CD4-positive, alpha-beta memory T cell (primary cell): ENCODE data around the gene CENPM. TPM values are rescaled to one million over a fixed set of nuclear protein-coding genes. Genes with fewer than 3 reads are reported as not detected.

Experiments
- CTCF ChIA-PET: fragments of 350-600 bp; sonication (Branson Sonifier 250); formaldehyde crosslinking; loops from one replicate; lab custom pipeline; 2021; ENCODE audit warnings: inconsistent platforms; ENCODE audit not compliant: partially characterized antibody; lab: Charles Lee
- POLR2A ChIA-PET: fragments of 350-600 bp; sonication (Branson Sonifier 250); formaldehyde crosslinking; loops from one replicate; lab custom pipeline; 2021; ENCODE audit not compliant: partially characterized antibody; lab: Charles Lee
- DNase-seq, 5 donors: peaks; one replicate each; pipeline versions ENCODE4 v3.0.0 to v3.0.0-alpha.2; 2020 to 2022; ENCODE audit warnings: mixed read lengths in 1 of 5
- H3K27ac ChIP-seq: one replicate; pipeline ENCODE4 v1.7.0; 2013; ENCODE audit warnings: low read depth, low read length
- H3K27me3 ChIP-seq: 2 replicates; pipeline ENCODE4 v1.7.0; 2013; ENCODE audit warnings: mild to moderate bottlenecking, low read length, moderate library complexity; ENCODE audit not compliant: insufficient read depth
- H3K36me3 ChIP-seq: 2 replicates; pipeline ENCODE4 v1.7.0; 2013; ENCODE audit warnings: mild to moderate bottlenecking, low read length, moderate library complexity; ENCODE audit not compliant: insufficient read depth
- H3K4me1 ChIP-seq: 2 replicates; pipeline ENCODE4 v1.7.0; 2013; ENCODE audit warnings: mild to moderate bottlenecking, low read length, moderate library complexity; ENCODE audit not compliant: insufficient read depth
- H3K4me3 ChIP-seq, 2 donors: one replicate each; pipeline ENCODE4 v1.7.0; 2013; ENCODE audit warnings: low read length in 2 of 2, mild to moderate bottlenecking in 1 of 2
- H3K9me3 ChIP-seq, 2 donors: one replicate each; pipeline ENCODE4 v1.7.0; 2013; ENCODE audit warnings: low read length in 2 of 2, control low read depth in 1 of 2; ENCODE audit not compliant: control insufficient read depth in 1 of 2
- H3K27ac Mint-ChIP-seq, 7 donors: one replicate each; pipeline ENCODE4 v1.8.0; 2020 to 2021; ENCODE audit warnings: mixed read lengths in 7 of 7, mild to moderate bottlenecking in 6 of 7, inconsistent platforms in 3 of 7, moderate library complexity in 3 of 7
- H3K27me3 Mint-ChIP-seq, 2 donors: one replicate each; pipeline ENCODE4 v1.8.0; 2020 to 2021; ENCODE audit warnings: mixed read lengths in 2 of 2
- H3K36me3 Mint-ChIP-seq, 2 donors: one replicate each; pipeline ENCODE4 v1.8.0; 2020 to 2021; ENCODE audit warnings: mixed read lengths in 2 of 2, inconsistent platforms in 1 of 2, mild to moderate bottlenecking in 1 of 2
- H3K4me1 Mint-ChIP-seq, 4 donors: one replicate each; pipeline ENCODE4 v1.8.0; 2020 to 2021; ENCODE audit warnings: mixed read lengths in 4 of 4, mild to moderate bottlenecking in 1 of 4
- H3K4me3 Mint-ChIP-seq, 8 donors: one replicate each; pipeline ENCODE4 v1.8.0; 2020 to 2021; ENCODE audit warnings: mixed read lengths in 8 of 8, mild to moderate bottlenecking in 7 of 8, moderate library complexity in 6 of 8, inconsistent platforms in 3 of 8
- H3K9me3 Mint-ChIP-seq, 8 donors: one replicate each; pipeline ENCODE4 v1.8.0; 2020 to 2021; ENCODE audit warnings: mixed read lengths in 8 of 8, mild to moderate bottlenecking in 5 of 8, inconsistent platforms in 3 of 8, moderate library complexity in 1 of 8
- intact Hi-C: fragments of 100-400 bp; cut with micrococcal nuclease; formaldehyde crosslinking; loops from one replicate; pipeline ENCODE4 v1.15.1; 2023
- polyA plus RNA-seq, 2 donors: library from polyadenylated mRNA; unstranded; fragments of 300-500 nt; fragmentation: Illumina TruSeq; gene quantifications; one replicate each; pipeline ENCODE4 v1.2.3, GENCODE V29; 2021
- total RNA-seq, 2 experiments: library from RNA; stranded (reverse); gene quantifications; one replicate each; pipeline ENCODE4 v1.2.3, GENCODE V29; 2021

The CENPM gene
- total and polyA plus RNA-seq, 4 experiments from 2014 or later, result 7.6 to 19.2 (median 13.1) TPM

GRCh38 chr22:41927813-41928212 is 19.1 kb downstream of the CENPM start:
- H3K9me3 Mint-ChIP-seq, result peaks cover 0 to 3% (median 0%) of the 10 kb centered on the region in 8 donors
- no peak for DNase-seq
- H3K27me3 ChIP-seq, result no peaks in the 10 kb centered on the region
- H3K36me3 ChIP-seq, result no peaks in the 10 kb centered on the region
- H3K9me3 ChIP-seq, result no peaks in the 10 kb centered on the region
- POLR2A ChIA-PET, result interaction anchor here (0.7 to 8.0 kb wide), 4 partner anchors 11 to 147 kb away, joined by 3 to 223 read pairs (median 26); partner anchors contain the start of gene SREBF2
- H3K4me3 Mint-ChIP-seq, result peak overlapping the region in 7 of 8 donors; percentile 33 to 80 (median 69)
- intact Hi-C loops, result loop anchor here (5.0 kb wide), 1 partner anchor 66 kb away; no protein-coding TSS in a partner anchor
- H3K27ac Mint-ChIP-seq, result peak overlapping the region in 2 of 7 donors; percentile 42 to 85
- H3K27me3 Mint-ChIP-seq, result no peaks in the 10 kb centered on the region
- no peak overlapping the region for H3K4me3 ChIP-seq
- H3K4me1 Mint-ChIP-seq, result peaks cover 3 to 25% (median 10%) of the 10 kb centered on the region in 4 donors
- H3K36me3 Mint-ChIP-seq, result no peaks in the 10 kb centered on the region
- H3K4me1 ChIP-seq, result peaks cover 15% of the 10 kb centered on the region
- CTCF ChIA-PET, result interaction anchor here (1.3 to 6.7 kb wide), 3 partner anchors 10 to 230 kb away, joined by 3 to 115 read pairs (median 22); partner anchors contain the start of gene MEI1
- no peak overlapping the region for H3K27ac ChIP-seq

- Mint-ChIP-seq H3K27ac (peak overlapping the region; percentile 57 to 83 (median 71)), H3K9me3 (peaks cover 0 to 3% (median 0%) of the 10 kb centered on the region in 8 donors), H3K27me3 (no peaks in the 10 kb centered on the region), H3K4me1 (peaks cover 3 to 25% (median 9%) of the 10 kb centered on the region in 4 donors), H3K4me3 (peak overlapping the region; percentile 73 to 87 (median 82)), H3K36me3 (no peaks in the 10 kb centered on the region)
- ChIA-PET POLR2A (interaction anchor here (0.7 to 8.0 kb wide), 17 partner anchors 9 to 518 kb away, joined by 3 to 223 read pairs (median 6); partner anchors contain the start of genes CCDC134, CENPM, SHISA8 and SMDT1), CTCF (interaction anchor here (0.6 to 6.7 kb wide), 23 partner anchors 9 to 259 kb away, joined by 3 to 115 read pairs (median 4); partner anchors contain the start of genes CCDC134, CENPM and MEI1)
- Histone ChIP-seq H3K36me3 (no peaks in the 10 kb centered on the region), H3K27me3 (no peaks in the 10 kb centered on the region), H3K9me3 (no peaks in the 10 kb centered on the region), H3K4me3 (peak overlapping the region in 1 of 2 donors; percentile 43), H3K27ac (no peak overlapping the region), H3K4me1 (peaks cover 15% of the 10 kb centered on the region)
- intact Hi-C loops, result loop anchor here (1.0 to 5.0 kb wide), 2 partner anchors 14 to 64 kb away; no protein-coding TSS in a partner anchor
- DNase-seq, result peak; percentile 73 to 82 (median 77)
These were observed 21.0 kb downstream of the CENPM start for GRCh38 chr22:41925783-41926460.

GRCh38 chr22:41923595-41924276 is 23.2 kb downstream of the CENPM start:
- H3K27ac Mint-ChIP-seq, result no peak overlapping the region
- ChIA-PET CTCF (interaction anchor here (4.9 to 6.7 kb wide), 2 partner anchors 14 to 226 kb away, joined by 22 to 115 read pairs; partner anchors contain the start of gene MEI1), POLR2A (interaction anchor here (8.0 kb wide), 1 partner anchor 15 kb away, joined by 223 read pairs; no protein-coding TSS in a partner anchor)
- Histone ChIP-seq H3K27ac (no peak overlapping the region), H3K36me3 (no peaks in the 10 kb centered on the region), H3K9me3 (no peaks in the 10 kb centered on the region), H3K4me1 (peaks cover 27% of the 10 kb centered on the region), H3K4me3 (no peak overlapping the region), H3K27me3 (no peaks in the 10 kb centered on the region)
- no peak overlapping the region for H3K4me3 Mint-ChIP-seq
- no peaks in the 10 kb centered on the region for H3K36me3 Mint-ChIP-seq
- peaks cover 0 to 3% (median 0%) of the 10 kb centered on the region in 8 donors for H3K9me3 Mint-ChIP-seq
- intact Hi-C loops, result no loop called here
- DNase-seq, result no peak
- H3K4me1 Mint-ChIP-seq, result peaks cover 4 to 32% (median 14%) of the 10 kb centered on the region in 4 donors
- H3K27me3 Mint-ChIP-seq, result no peaks in the 10 kb centered on the region

GRCh38 chr22:41922940-41923594 is 23.9 kb downstream of the CENPM start:
- no peak for DNase-seq
- Mint-ChIP-seq H3K36me3 (no peaks in the 10 kb centered on the region), H3K4me1 (peaks cover 7 to 32% (median 17%) of the 10 kb centered on the region in 4 donors), H3K27me3 (no peaks in the 10 kb centered on the region), H3K9me3 (peaks cover 0 to 3% (median 0%) of the 10 kb centered on the region in 8 donors), H3K27ac (peak overlapping the region in 1 of 7 donors; percentile 30), H3K4me3 (peak overlapping the region in 1 of 8 donors; percentile 52)
- Histone ChIP-seq H3K4me1 (peaks cover 27% of the 10 kb centered on the region), H3K27me3 (no peaks in the 10 kb centered on the region), H3K27ac (no peak overlapping the region), H3K9me3 (no peaks in the 10 kb centered on the region), H3K4me3 (no peak overlapping the region), H3K36me3 (no peaks in the 10 kb centered on the region)
- intact Hi-C loops, result no loop called here
- POLR2A ChIA-PET, result interaction anchor here (8.0 kb wide), 1 partner anchor 16 kb away, joined by 223 read pairs; no protein-coding TSS in a partner anchor
- CTCF ChIA-PET, result interaction anchor here (4.9 to 6.7 kb wide), 2 partner anchors 15 to 225 kb away, joined by 22 to 115 read pairs; partner anchors contain the start of gene MEI1

GRCh38 chr22:41922328-41922727 is 24.6 kb downstream of the CENPM start:
- H3K27ac Mint-ChIP-seq, result peak overlapping the region in 2 of 7 donors; percentile 18 to 30
- intact Hi-C loops, result no loop called here
- no peak overlapping the region for H3K27ac ChIP-seq
- H3K27me3 Mint-ChIP-seq, result no peaks in the 10 kb centered on the region
- H3K4me1 Mint-ChIP-seq, result peaks cover 5 to 27% (median 18%) of the 10 kb centered on the region in 4 donors
- H3K36me3 Mint-ChIP-seq, result no peaks in the 10 kb centered on the region
- peaks cover 26% of the 10 kb centered on the region for H3K4me1 ChIP-seq
- CTCF ChIA-PET, result no interaction called here
- no peak for DNase-seq
- H3K4me3 Mint-ChIP-seq, result peak overlapping the region in 2 of 8 donors; percentile 10 to 21
- no peaks in the 10 kb centered on the region for H3K27me3 ChIP-seq
- POLR2A ChIA-PET, result interaction anchor here (8.0 kb wide), 1 partner anchor 16 kb away, joined by 223 read pairs; no protein-coding TSS in a partner anchor
- no peaks in the 10 kb centered on the region for H3K36me3 ChIP-seq
- peaks cover 0 to 3% (median 0%) of the 10 kb centered on the region in 8 donors for H3K9me3 Mint-ChIP-seq
- H3K4me3 ChIP-seq, result no peak overlapping the region
- no peaks in the 10 kb centered on the region for H3K9me3 ChIP-seq

GRCh38 chr22:41920271-41920976 is 26.5 kb downstream of the CENPM start:
- peak overlapping the region in 3 of 7 donors; percentile 23 to 89 (median 62) for H3K27ac Mint-ChIP-seq
- H3K27me3 Mint-ChIP-seq, result peaks cover 2 to 6% of the 10 kb centered on the region in 2 donors
- ChIA-PET POLR2A (interaction anchor here (1.1 to 5.8 kb wide), 4 partner anchors 9 to 19 kb away, joined by 5 to 50 read pairs (median 8); no protein-coding TSS in a partner anchor), CTCF (interaction anchor here (1.6 to 2.1 kb wide), 2 partner anchors 20 to 174 kb away, joined by 4 to 7 read pairs; no protein-coding TSS in a partner anchor)
- Histone ChIP-seq H3K27me3 (no peaks in the 10 kb centered on the region), H3K36me3 (no peaks in the 10 kb centered on the region), H3K4me1 (peaks cover 26% of the 10 kb centered on the region), H3K4me3 (no peak overlapping the region), H3K27ac (no peak overlapping the region), H3K9me3 (no peaks in the 10 kb centered on the region)
- intact Hi-C loops, result no loop called here
- H3K9me3 Mint-ChIP-seq, result peaks cover 0 to 3% (median 0%) of the 10 kb centered on the region in 8 donors
- peak overlapping the region in 6 of 8 donors; percentile 12 to 73 (median 52) for H3K4me3 Mint-ChIP-seq
- no peak for DNase-seq
- H3K4me1 Mint-ChIP-seq, result peaks cover 5 to 29% (median 18%) of the 10 kb centered on the region in 4 donors
- no peaks in the 10 kb centered on the region for H3K36me3 Mint-ChIP-seq
